LNCaP clone FGC (cell line): ENCODE measurements around the gene EDARADD.
"Not testable (repeated sequence)": the region's sequence is repeated elsewhere in the genome, so short reads cannot be mapped to it uniquely, and the experiment has no call there.

Experiments used
- DNase-seq: peaks from one replicate; pipeline ENCODE4 v3.0.0-alpha.2; 2011; ENCODE audit warnings: low read depth
- H3K4me3 ChIP-seq: 2 replicates; pipeline ENCODE4 v1.5.1; 2011; ENCODE audit warnings: mild to moderate bottlenecking, low read depth, low read length, control low read depth
- TF ChIP-seq, protein P1 (sequence below): IDR thresholded peaks from 2 replicates; pipeline ENCODE4 v1.5.1; 2012; ENCODE audit warnings: mild to moderate bottlenecking; ENCODE audit not compliant: control insufficient read depth, insufficient read depth; ENCODE audit errors: extremely low read depth

The EDARADD gene

GRCh38 chr1:236476019-236476418, 81.9 kb downstream of the EDARADD start:
- no peak for DNase-seq
- TF ChIP-seq, protein P1, sequence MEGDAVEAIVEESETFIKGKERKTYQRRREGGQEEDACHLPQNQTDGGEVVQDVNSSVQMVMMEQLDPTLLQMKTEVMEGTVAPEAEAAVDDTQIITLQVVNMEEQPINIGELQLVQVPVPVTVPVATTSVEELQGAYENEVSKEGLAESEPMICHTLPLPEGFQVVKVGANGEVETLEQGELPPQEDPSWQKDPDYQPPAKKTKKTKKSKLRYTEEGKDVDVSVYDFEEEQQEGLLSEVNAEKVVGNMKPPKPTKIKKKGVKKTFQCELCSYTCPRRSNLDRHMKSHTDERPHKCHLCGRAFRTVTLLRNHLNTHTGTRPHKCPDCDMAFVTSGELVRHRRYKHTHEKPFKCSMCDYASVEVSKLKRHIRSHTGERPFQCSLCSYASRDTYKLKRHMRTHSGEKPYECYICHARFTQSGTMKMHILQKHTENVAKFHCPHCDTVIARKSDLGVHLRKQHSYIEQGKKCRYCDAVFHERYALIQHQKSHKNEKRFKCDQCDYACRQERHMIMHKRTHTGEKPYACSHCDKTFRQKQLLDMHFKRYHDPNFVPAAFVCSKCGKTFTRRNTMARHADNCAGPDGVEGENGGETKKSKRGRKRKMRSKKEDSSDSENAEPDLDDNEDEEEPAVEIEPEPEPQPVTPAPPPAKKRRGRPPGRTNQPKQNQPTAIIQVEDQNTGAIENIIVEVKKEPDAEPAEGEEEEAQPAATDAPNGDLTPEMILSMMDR: no peak
- no peak overlapping the region for H3K4me3 ChIP-seq

- DNase-seq: no peak
These were observed 86.8 kb downstream of the EDARADD start for GRCh38 chr1:236480758-236481436.

GRCh38 chr1:236484310-236484971, 90.4 kb downstream of the EDARADD start:
- DNase-seq: no peak
- TF ChIP-seq, protein P1: no peak
- no peak overlapping the region for H3K4me3 ChIP-seq

More at GRCh38 chr1:236480758-236481436, 86.8 kb downstream of the EDARADD start:
- H3K4me3 ChIP-seq: no peak overlapping the region
- TF ChIP-seq, protein P1: no peak

- no peak overlapping the region for H3K4me3 ChIP-seq
- DNase-seq: no peak
- TF ChIP-seq, protein P1: no peak
These were observed 92.4 kb downstream of the EDARADD start for GRCh38 chr1:236486356-236487002.

GRCh38 chr1:236489161-236489560, 95.1 kb downstream of the EDARADD start:
- not testable (repeated sequence) for H3K4me3 ChIP-seq, DNase-seq

- DNase-seq: peak; percentile 54
- TF ChIP-seq, protein P1: peak; percentile 59
- H3K4me3 ChIP-seq: no peak overlapping the region
These were observed 95.8 kb downstream of the EDARADD start for GRCh38 chr1:236489710-236490377.

GRCh38 chr1:236491469-236492136, 97.5 kb downstream of the EDARADD start:
- DNase-seq: no peak
- TF ChIP-seq, protein P1: no peak
- no peak overlapping the region for H3K4me3 ChIP-seq
